Left cardiac atrium (tissue), 4 donors: ENCODE results near the gene STRN3. TPM values are rescaled to one million over a fixed set of nuclear protein-coding genes. Genes with fewer than 3 reads are reported as not detected.

ENCODE experiments used
- ATAC-seq, 2 donors: fragments of 200-7000 bp; cut with Tn5 transposase; one replicate each; pipeline ENCODE4 v1.9.1; 2020; ENCODE audit warnings: mild to moderate bottlenecking in 2 of 2, moderate library complexity in 2 of 2
- DNase-seq: peaks from one replicate; pipeline ENCODE4 v3.0.0-alpha.2; 2020
- intact Hi-C, 2 donors: fragments of 100-400 bp; cut with DNase I; formaldehyde crosslinking; loops; one replicate each; pipeline versions ENCODE4 v1.14.1 to v1.15.1; 2022 to 2023
- total RNA-seq, 2 donors: library from RNA; stranded (reverse); fragmentation: NEBNext Ultra II Directional; extraction: Animal tissue kit (Norgen Biotek cat#: 25700); gene quantifications; one replicate each; pipeline ENCODE4 v1.2.1, GENCODE V29; 2021
- donor health status: DM: no; HTN: yes; CAD: no.
- donor health status: DM: no; HTN: yes; CAD: no; lungs with severe emphysema.
- donor health status: DM: yes; HTN: yes; CAD: no.
- donor health status: Dilated cardiomyopathy.

The STRN3 gene
- total RNA-seq, 2 donors from 2014 or later = 37.3 to 48.6 TPM

- intact Hi-C loops = no loop called here
- ATAC-seq (no peak), DNase-seq (no peak)
These were observed 16.1 kb upstream of the STRN3 start for GRCh38 chr14:31042300-31042699.

GRCh38 chr14:31038521-31039166 is 12.5 kb upstream of the STRN3 start:
- intact Hi-C loops = no loop called here
- DNase-seq (no peak), ATAC-seq (peak; percentile 47)

- intact Hi-C loops = no loop called here
- DNase-seq (no peak), ATAC-seq (no peak)
These were observed 11.6 kb upstream of the STRN3 start for GRCh38 chr14:31037709-31038221.

- intact Hi-C loops = no loop called here
- no peak for DNase-seq
- ATAC-seq = no peak
These were observed 10.4 kb upstream of the STRN3 start for GRCh38 chr14:31036552-31036951.

GRCh38 chr14:31030469-31030868 is 4.3 kb upstream of the STRN3 start:
- ATAC-seq (no peak), DNase-seq (no peak)
- intact Hi-C loops = no loop called here

GRCh38 chr14:31029016-31029970 is 3.1 kb upstream of the STRN3 start:
- DNase-seq (no peak), ATAC-seq (no peak)
- intact Hi-C loops = loop anchor here in 1 of 2 donors (5.0 kb wide), 1 partner anchor 37 kb away; no protein-coding TSS in a partner anchor

- intact Hi-C loops = loop anchor here in 1 of 2 donors (5.0 kb wide), 1 partner anchor 36 kb away; no protein-coding TSS in a partner anchor
- no peak for DNase-seq
- ATAC-seq = no peak
These were observed 1.7 kb upstream of the STRN3 start for GRCh38 chr14:31027847-31028246.

GRCh38 chr14:31026450-31027235 is 464 bp upstream of the STRN3 start:
- peak; percentile 96 for DNase-seq
- intact Hi-C loops = loop anchor here in 1 of 2 donors (5.0 kb wide), 1 partner anchor 34 kb away; no protein-coding TSS in a partner anchor
- ATAC-seq = peak; percentile 98

GRCh38 chr14:31025367-31026076 is 657 bp downstream of the STRN3 start, which contains the start of gene AP4S1:
Gene AP4S1, plus strand, starts transcription at chr14:31025649. Its CDS starts 40,548 bp downstream, at chr14:31066197.
- ATAC-seq = peak; percentile 41 to 42
- intact Hi-C loops = loop anchor here in 1 of 2 donors (5.0 kb wide), 1 partner anchor 33 kb away; no protein-coding TSS in a partner anchor
- peak; percentile 46 for DNase-seq

GRCh38 chr14:31024577-31025366 is 1.4 kb downstream of the STRN3 start:
- intact Hi-C loops = loop anchor here in 1 of 2 donors (5.0 kb wide), 1 partner anchor 32 kb away; no protein-coding TSS in a partner anchor
- ATAC-seq = peak in 1 of 2 donors; percentile 0
- no peak for DNase-seq

GRCh38 chr14:31024010-31024480 is 2.1 kb downstream of the STRN3 start:
- intact Hi-C loops = no loop called here
- DNase-seq (no peak), ATAC-seq (no peak)

- intact Hi-C loops = no loop called here
- no peak for ATAC-seq
- no peak for DNase-seq
These were observed 3.8 kb downstream of the STRN3 start for GRCh38 chr14:31022386-31022785.

- intact Hi-C loops = no loop called here
- ATAC-seq = no peak
- DNase-seq = no peak
These were observed 4.6 kb downstream of the STRN3 start for GRCh38 chr14:31021576-31021949.

GRCh38 chr14:31020834-31021575 is 5.2 kb downstream of the STRN3 start:
- intact Hi-C loops = no loop called here
- DNase-seq (no peak), ATAC-seq (no peak)

GRCh38 chr14:31018057-31018645 is 8.0 kb downstream of the STRN3 start:
- intact Hi-C loops = no loop called here
- DNase-seq = no peak
- ATAC-seq = peak in 1 of 2 donors; percentile 26

GRCh38 chr14:31013841-31014240 is 12.3 kb downstream of the STRN3 start:
- DNase-seq = no peak
- intact Hi-C loops = no loop called here
- ATAC-seq = no peak
